K562 (cell line): ENCODE results near the gene FN3K. TPM values are rescaled to one million over a fixed set of nuclear protein-coding genes. Genes with fewer than 3 reads are reported as not detected.

Source experiments
- EWSR1 ChIP-seq: fragments of 450-650 bp; IDR thresholded peaks from 2 replicates; pipeline ENCODE4 v1.6.1; 2018; ENCODE audit warnings: borderline replicate concordance, mild to moderate bottlenecking, low read depth, moderate library complexity; ENCODE audit not compliant: partially characterized antibody
- HMG20A ChIP-seq: fragments of 450-650 bp; formaldehyde crosslinking; conservative IDR thresholded peaks from 2 replicates; pipeline ENCODE4 v1.4.0; 2020; ENCODE audit warnings: mild to moderate bottlenecking, mixed read lengths
- HNRNPK ChIP-seq: fragments of 200-400 bp; formaldehyde crosslinking; IDR thresholded peaks from one replicate; pipeline ENCODE4 v1.6.1; 2018; ENCODE audit warnings: mild to moderate bottlenecking, low read depth, low read length; ENCODE audit not compliant: poor library complexity, severe bottlenecking
- JUND ChIP-seq, 2 experiments: IDR thresholded peaks; 2 replicates in 1 of 2; 3 replicates in 1 of 2; pipeline ENCODE4 v1.6.1; 2011; ENCODE audit warnings: borderline replicate concordance in 2 of 2, low read depth in 2 of 2, low read length in 2 of 2, improper control_type of control experiment in 1 of 2, missing biosample characterization in 1 of 2, missing genetic modification characterization in 1 of 2, missing genetic modification reagents in 1 of 2
- KDM1A ChIP-seq, 2 experiments: fragments of 450-650 bp; IDR thresholded peaks; 2 replicates each; pipeline ENCODE4 v1.6.1; 2016; ENCODE audit warnings: mild to moderate bottlenecking in 2 of 2
- PPARD ChIP-seq: fragments of 250-450 bp; sonication (Bioruptor Pico); IDR thresholded peaks from 2 replicates; pipeline ENCODE4 v1.8.0; 2022; ENCODE audit warnings: inconsistent platforms, mild to moderate bottlenecking, moderate library complexity
- SNIP1 ChIP-seq: fragments of 450-650 bp; IDR thresholded peaks from 2 replicates; pipeline ENCODE4 v1.7.1; 2017; ENCODE audit warnings: low read depth, mild to moderate bottlenecking
- TAL1 ChIP-seq: fragments of 450-650 bp; IDR thresholded peaks from 2 replicates; pipeline ENCODE4 v1.6.1; 2016; ENCODE audit warnings: mild to moderate bottlenecking
- ZBTB1 ChIP-seq: sonication (generic); formaldehyde crosslinking; IDR thresholded peaks from 2 replicates; pipeline ENCODE4 v1.8.1; 2023; ENCODE audit warnings: missing genetic modification reagents, low read depth, mild to moderate bottlenecking, borderline replicate concordance
- polyA plus RNA-seq, 8 experiments: library from polyadenylated mRNA; depleted of rRNA in 4 of 8; stranded (reverse) in 5 of 8; unstranded in 3 of 8; fragments of >200 nt; fragmentation: Nextera tagmentation in 2 of 8; fragmentation: Illumina TruSeq in 1 of 8; extraction: Ambion mirVana in 2 of 8; extraction: Trizol in 1 of 8; gene quantifications; 2 replicates each; pipeline versions ENCODE4 v1.2.1 to v1.2.3, GENCODE V29; 2011 to 2014; ENCODE audit warnings: inconsistent platforms in 1 of 8, missing spikeins in 1 of 8
- total RNA-seq, 7 experiments: library from RNA; depleted of rRNA in 6 of 7; stranded (reverse); fragments of >200 nt in 6 of 7; fragmentation: Illumina TruSeq in 2 of 7; extraction: Trizol in 2 of 7; gene quantifications; 2 replicates each; pipeline versions ENCODE4 v1.2.1 to v1.2.3, GENCODE V29; 2011 to 2021; ENCODE audit warnings: low replicate concordance in 1 of 7
- TF ChIP-seq, protein P1 (sequence below): fragments of 450-650 bp; IDR thresholded peaks from 2 replicates; pipeline ENCODE4 v1.6.1; 2018; ENCODE audit warnings: mild to moderate bottlenecking, low read depth; ENCODE audit not compliant: partially characterized antibody
- TF ChIP-seq, protein P2 (sequence below): fragments of 450-650 bp; IDR thresholded peaks from 2 replicates; pipeline ENCODE4 v1.6.1; 2016; ENCODE audit warnings: low read depth, mild to moderate bottlenecking, moderate library complexity
- TF ChIP-seq, protein P3 (sequence below): fragments of 250-450 bp; sonication (Bioruptor Pico); IDR thresholded peaks from 2 replicates; pipeline ENCODE4 v1.4.0; 2020
- TF ChIP-seq, protein P4 (sequence below): sonication (generic); formaldehyde crosslinking; IDR thresholded peaks from 2 replicates; pipeline ENCODE4 v1.8.1; 2023; ENCODE audit warnings: missing genetic modification reagents, mild to moderate bottlenecking, borderline replicate concordance
- TF ChIP-seq, protein P5 (sequence below): fragments of 250-450 bp; sonication (Bioruptor Pico); IDR thresholded peaks from 2 replicates; pipeline ENCODE4 v1.4.0; 2020; ENCODE audit warnings: mild to moderate bottlenecking, moderate library complexity, borderline replicate concordance

The FN3K gene
- total and polyA plus RNA-seq, 9 of the 15 experiments (the other 6 are each of a cell fraction or from before 2014, with no cell fraction given): 0.08 to 22.7 (median 3.8) TPM

DNA sequence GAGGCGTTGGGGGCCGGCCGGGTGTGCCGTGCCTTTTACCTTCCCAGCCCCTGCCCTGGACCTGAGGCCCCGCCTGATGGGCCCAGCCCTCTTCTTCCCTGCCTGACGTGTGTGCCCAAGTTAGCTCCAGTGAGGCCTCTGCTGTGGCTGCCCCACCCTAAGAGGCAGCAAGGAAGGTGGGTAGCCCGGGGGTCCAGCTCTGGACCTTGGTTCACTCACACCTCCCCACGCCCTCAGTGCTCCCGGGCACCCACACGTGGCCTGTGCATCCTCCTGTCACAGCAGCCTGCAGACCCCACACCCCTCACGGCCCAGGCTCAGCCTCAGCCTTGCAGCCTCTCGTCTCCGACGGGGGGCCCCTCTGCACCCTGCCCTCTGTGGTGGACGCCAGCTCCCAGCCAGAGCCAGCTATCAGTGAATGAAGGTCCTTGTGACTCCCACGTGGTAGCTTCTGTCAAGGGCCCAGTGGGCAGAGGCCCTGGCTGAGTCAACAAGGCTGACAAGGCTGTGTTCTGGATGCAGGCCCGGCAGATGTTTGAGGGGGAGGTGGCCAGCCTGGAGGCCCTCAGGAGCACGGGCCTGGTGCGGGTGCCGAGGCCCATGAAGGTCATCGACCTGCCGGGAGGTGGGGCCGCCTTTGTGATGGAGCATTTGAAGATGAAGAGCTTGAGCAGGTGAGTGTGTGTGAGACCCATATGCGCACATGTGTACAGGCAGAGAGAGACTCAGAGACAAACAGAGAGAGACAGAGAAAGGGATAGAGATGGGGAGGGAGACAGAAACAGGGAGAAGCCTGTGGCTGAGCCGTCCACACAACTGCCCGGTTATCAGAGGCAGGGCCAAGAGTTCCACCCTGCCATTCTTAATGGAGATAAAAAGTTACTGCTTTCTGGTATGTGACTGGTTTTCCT lies 2.8 kb downstream of the FN3K start (continued):
- TF ChIP-seq, protein P1, sequence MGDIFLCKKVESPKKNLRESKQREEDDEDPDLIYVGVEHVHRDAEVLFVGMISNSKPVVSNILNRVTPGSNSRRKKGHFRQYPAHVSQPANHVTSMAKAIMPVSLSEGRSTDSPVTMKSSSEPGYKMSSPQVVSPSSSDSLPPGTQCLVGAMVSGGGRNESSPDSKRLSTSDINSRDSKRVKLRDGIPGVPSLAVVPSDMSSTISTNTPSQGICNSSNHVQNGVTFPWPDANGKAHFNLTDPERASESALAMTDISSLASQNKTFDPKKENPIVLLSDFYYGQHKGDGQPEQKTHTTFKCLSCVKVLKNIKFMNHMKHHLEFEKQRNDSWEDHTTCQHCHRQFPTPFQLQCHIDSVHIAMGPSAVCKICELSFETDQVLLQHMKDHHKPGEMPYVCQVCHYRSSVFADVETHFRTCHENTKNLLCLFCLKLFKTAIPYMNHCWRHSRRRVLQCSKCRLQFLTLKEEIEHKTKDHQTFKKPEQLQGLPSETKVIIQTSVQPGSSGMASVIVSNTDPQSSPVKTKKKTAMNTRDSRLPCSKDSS: no peak
- TF ChIP-seq, protein P2, sequence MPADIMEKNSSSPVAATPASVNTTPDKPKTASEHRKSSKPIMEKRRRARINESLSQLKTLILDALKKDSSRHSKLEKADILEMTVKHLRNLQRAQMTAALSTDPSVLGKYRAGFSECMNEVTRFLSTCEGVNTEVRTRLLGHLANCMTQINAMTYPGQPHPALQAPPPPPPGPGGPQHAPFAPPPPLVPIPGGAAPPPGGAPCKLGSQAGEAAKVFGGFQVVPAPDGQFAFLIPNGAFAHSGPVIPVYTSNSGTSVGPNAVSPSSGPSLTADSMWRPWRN: no peak
- TF ChIP-seq HMG20A (CRISPR knock-in tag): no peak
- TF ChIP-seq, protein P3, sequence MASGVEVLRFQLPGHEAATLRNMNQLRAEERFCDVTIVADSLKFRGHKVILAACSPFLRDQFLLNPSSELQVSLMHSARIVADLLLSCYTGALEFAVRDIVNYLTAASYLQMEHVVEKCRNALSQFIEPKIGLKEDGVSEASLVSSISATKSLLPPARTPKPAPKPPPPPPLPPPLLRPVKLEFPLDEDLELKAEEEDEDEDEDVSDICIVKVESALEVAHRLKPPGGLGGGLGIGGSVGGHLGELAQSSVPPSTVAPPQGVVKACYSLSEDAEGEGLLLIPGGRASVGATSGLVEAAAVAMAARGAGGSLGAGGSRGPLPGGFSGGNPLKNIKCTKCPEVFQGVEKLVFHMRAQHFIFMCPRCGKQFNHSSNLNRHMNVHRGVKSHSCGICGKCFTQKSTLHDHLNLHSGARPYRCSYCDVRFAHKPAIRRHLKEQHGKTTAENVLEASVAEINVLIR (CRISPR knock-in tag): no peak
- TF ChIP-seq, protein P4, sequence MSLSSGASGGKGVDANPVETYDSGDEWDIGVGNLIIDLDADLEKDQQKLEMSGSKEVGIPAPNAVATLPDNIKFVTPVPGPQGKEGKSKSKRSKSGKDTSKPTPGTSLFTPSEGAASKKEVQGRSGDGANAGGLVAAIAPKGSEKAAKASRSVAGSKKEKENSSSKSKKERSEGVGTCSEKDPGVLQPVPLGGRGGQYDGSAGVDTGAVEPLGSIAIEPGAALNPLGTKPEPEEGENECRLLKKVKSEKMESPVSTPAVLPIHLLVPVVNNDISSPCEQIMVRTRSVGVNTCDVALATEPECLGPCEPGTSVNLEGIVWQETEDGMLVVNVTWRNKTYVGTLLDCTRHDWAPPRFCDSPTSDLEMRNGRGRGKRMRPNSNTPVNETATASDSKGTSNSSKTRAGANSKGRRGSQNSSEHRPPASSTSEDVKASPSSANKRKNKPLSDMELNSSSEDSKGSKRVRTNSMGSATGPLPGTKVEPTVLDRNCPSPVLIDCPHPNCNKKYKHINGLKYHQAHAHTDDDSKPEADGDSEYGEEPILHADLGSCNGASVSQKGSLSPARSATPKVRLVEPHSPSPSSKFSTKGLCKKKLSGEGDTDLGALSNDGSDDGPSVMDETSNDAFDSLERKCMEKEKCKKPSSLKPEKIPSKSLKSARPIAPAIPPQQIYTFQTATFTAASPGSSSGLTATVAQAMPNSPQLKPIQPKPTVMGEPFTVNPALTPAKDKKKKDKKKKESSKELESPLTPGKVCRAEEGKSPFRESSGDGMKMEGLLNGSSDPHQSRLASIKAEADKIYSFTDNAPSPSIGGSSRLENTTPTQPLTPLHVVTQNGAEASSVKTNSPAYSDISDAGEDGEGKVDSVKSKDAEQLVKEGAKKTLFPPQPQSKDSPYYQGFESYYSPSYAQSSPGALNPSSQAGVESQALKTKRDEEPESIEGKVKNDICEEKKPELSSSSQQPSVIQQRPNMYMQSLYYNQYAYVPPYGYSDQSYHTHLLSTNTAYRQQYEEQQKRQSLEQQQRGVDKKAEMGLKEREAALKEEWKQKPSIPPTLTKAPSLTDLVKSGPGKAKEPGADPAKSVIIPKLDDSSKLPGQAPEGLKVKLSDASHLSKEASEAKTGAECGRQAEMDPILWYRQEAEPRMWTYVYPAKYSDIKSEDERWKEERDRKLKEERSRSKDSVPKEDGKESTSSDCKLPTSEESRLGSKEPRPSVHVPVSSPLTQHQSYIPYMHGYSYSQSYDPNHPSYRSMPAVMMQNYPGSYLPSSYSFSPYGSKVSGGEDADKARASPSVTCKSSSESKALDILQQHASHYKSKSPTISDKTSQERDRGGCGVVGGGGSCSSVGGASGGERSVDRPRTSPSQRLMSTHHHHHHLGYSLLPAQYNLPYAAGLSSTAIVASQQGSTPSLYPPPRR (CRISPR knock-in tag): no peak
- peak; percentile 25; the same call in 1 of the 2 replicates for TF ChIP-seq JUND (IDR thresholded peaks at IDR 0.05; ENCODE audit: borderline replicate concordance, low read depth, low read length)
- peak; percentile 16; the same call in 1 of the 3 replicates for TF ChIP-seq JUND (tag; IDR thresholded peaks at IDR 0.05; ENCODE audit: borderline replicate concordance, low read depth, low read length)
- TF ChIP-seq EWSR1: no peak
- peak; percentile 68 for TF ChIP-seq TAL1
- TF ChIP-seq PPARD (CRISPR knock-in tag): no peak
- TF ChIP-seq, protein P5, sequence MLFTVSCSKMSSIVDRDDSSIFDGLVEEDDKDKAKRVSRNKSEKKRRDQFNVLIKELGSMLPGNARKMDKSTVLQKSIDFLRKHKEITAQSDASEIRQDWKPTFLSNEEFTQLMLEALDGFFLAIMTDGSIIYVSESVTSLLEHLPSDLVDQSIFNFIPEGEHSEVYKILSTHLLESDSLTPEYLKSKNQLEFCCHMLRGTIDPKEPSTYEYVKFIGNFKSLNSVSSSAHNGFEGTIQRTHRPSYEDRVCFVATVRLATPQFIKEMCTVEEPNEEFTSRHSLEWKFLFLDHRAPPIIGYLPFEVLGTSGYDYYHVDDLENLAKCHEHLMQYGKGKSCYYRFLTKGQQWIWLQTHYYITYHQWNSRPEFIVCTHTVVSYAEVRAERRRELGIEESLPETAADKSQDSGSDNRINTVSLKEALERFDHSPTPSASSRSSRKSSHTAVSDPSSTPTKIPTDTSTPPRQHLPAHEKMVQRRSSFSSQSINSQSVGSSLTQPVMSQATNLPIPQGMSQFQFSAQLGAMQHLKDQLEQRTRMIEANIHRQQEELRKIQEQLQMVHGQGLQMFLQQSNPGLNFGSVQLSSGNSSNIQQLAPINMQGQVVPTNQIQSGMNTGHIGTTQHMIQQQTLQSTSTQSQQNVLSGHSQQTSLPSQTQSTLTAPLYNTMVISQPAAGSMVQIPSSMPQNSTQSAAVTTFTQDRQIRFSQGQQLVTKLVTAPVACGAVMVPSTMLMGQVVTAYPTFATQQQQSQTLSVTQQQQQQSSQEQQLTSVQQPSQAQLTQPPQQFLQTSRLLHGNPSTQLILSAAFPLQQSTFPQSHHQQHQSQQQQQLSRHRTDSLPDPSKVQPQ: no peak
- no peak for TF ChIP-seq HNRNPK
- no peak; the same call in 1 of the 2 replicates for TF ChIP-seq ZBTB1 (CRISPR knock-in tag)
- TF ChIP-seq SNIP1: no peak
- peak in 1 of 2 experiments; percentile 5; a peak in 1 of 4 replicates for TF ChIP-seq KDM1A (IDR thresholded peaks at IDR 0.05)
